ENCODE data around the gene PPL.

GRCh38 chr16:4979164-4979563 lies 42.2 kb upstream of the PPL start:
- no peak for TF ChIP-seq CTCF (IDR thresholded peaks at IDR 0.05)
- no peak for TF ChIP-seq POLR2A (IDR thresholded peaks at IDR 0.05)

All from tibial nerve (tissue), 3 donors.